Fibroblast of lung (primary cell): ENCODE data around the gene MAPK8.

Experiments used
- CTCF ChIP-seq, 2 donors: IDR thresholded peaks in 1 of 2; conservative IDR thresholded peaks in 1 of 2; 1 replicate in 1 of 2; 2 replicates in 1 of 2; pipeline ENCODE4 v1.5.1; 2011 to 2012; ENCODE audit warnings: low read length in 2 of 2, control low read depth in 1 of 2, inconsistent platforms in 1 of 2, low read depth in 1 of 2, mild to moderate bottlenecking in 1 of 2
- EZH2 ChIP-seq: IDR thresholded peaks from 2 replicates; pipeline ENCODE4 v1.5.1; 2012; ENCODE audit warnings: low read length, control low read depth, mild to moderate bottlenecking; ENCODE audit errors: missing control alignments

DNA sequence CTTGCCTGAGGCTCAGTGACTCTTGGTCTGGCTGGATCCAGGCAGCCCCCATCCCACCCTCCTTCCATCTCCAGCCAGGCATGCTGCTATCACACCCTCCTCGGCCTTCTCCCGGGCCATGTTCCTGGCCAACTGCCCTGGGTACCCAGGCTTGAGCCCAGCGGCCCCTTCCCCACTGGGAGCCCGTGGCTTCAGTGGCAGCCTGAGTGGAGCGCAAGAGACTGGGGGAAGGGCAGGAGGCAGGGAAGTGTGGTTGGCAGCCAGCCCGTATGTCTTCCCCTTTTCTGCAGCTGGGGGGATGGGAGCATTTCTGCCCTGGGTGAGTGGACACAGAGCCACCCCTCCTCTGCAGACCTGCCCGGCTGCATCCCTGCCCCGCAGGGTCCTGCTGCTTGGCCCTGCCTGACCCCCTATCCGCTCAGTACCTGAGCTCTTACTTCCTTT, 149.9 kb downstream of the MAPK8 start:
- TF ChIP-seq CTCF (conservative IDR thresholded peaks at IDR 0.05 in 1 of 2, IDR thresholded peaks at IDR 0.05 in 1 of 2; ENCODE audit: low read depth in 1 of 2, low read length in 2 of 2) (no peak), EZH2 (no peak)
